Panc1 (cell line): Measurements from ENCODE around the gene WDFY2.

ENCODE experiments used
- CTCF ChIP-seq: fragments of 450-650 bp; IDR thresholded peaks from 2 replicates; pipeline ENCODE4 v1.5.1; 2017; ENCODE audit warnings: mild to moderate bottlenecking
- REST ChIP-seq, 2 experiments: IDR thresholded peaks; 2 replicates each; pipeline ENCODE4 v1.6.1; 2011 to 2012; ENCODE audit warnings: low read depth in 2 of 2, control low read depth in 1 of 2, low read length in 1 of 2, mild to moderate bottlenecking in 1 of 2, moderate library complexity in 1 of 2; ENCODE audit not compliant: insufficient read depth in 1 of 2
- SIN3A ChIP-seq: IDR thresholded peaks from 2 replicates; pipeline ENCODE4 v1.6.1; 2012; ENCODE audit warnings: low read depth, mild to moderate bottlenecking, low read length, moderate library complexity, borderline replicate concordance; ENCODE audit not compliant: insufficient read depth
- TCF7L2 ChIP-seq: IDR thresholded peaks from 2 replicates; pipeline ENCODE4 v1.6.1; 2011; ENCODE audit warnings: mild to moderate bottlenecking, low read depth, low read length, inconsistent platforms

GRCh38 chr13:51734786-51735185 lies 150.5 kb downstream of the WDFY2 start:
- TF ChIP-seq CTCF (no peak), REST (IDR thresholded peaks at IDR 0.05; ENCODE audit: insufficient read depth in 1 of 2, low read depth in 2 of 2, low read length in 1 of 2) (no peak), TCF7L2 (no peak), SIN3A (no peak)
